Activated CD4-positive, alpha-beta T cell treated with anti-CD3 and anti-CD28 coated beads for 36 hours (primary cell): Measurements from ENCODE around the gene THADA. TPM values are rescaled to one million over a fixed set of nuclear protein-coding genes. Genes with fewer than 3 reads are reported as not detected.

Source experiments
- ATAC-seq: fragments of 200-7000 bp; cut with Tn5 transposase; one replicate; pipeline ENCODE4 v1.10.0; 2021; ENCODE audit warnings: mild to moderate bottlenecking, moderate library complexity
- CTCF ChIA-PET: fragments of 350-600 bp; sonication (Branson Sonifier 250); formaldehyde crosslinking; loops from one replicate; lab custom pipeline; 2021; ENCODE audit warnings: antibody characterized with exemption; lab: Charles Lee
- POLR2A ChIA-PET: fragments of 350-600 bp; sonication (Branson Sonifier 250); formaldehyde crosslinking; loops from one replicate; lab custom pipeline; 2021; ENCODE audit warnings: antibody characterized with exemption, inconsistent platforms; lab: Charles Lee
- DNase-seq: peaks from one replicate; pipeline ENCODE4 v3.0.0-alpha.2; 2020
- H3K27ac Mint-ChIP-seq: one replicate; pipeline ENCODE4 v1.8.0; 2021; ENCODE audit warnings: mixed read lengths
- H3K27me3 Mint-ChIP-seq: one replicate; pipeline ENCODE4 v1.8.0; 2021; ENCODE audit warnings: mixed read lengths
- H3K36me3 Mint-ChIP-seq: one replicate; pipeline ENCODE4 v1.8.0; 2021; ENCODE audit warnings: low read depth, mixed read lengths
- H3K4me1 Mint-ChIP-seq: one replicate; pipeline ENCODE4 v1.8.0; 2021; ENCODE audit warnings: mixed read lengths
- H3K4me3 Mint-ChIP-seq: one replicate; pipeline ENCODE4 v1.8.0; 2021; ENCODE audit warnings: mild to moderate bottlenecking, moderate library complexity, mixed read lengths
- H3K9me3 Mint-ChIP-seq: one replicate; pipeline ENCODE4 v1.8.0; 2021; ENCODE audit warnings: low read depth, mixed read lengths
- intact Hi-C, 2 experiments: fragments of 100-400 bp; cut with DNase I in 1 of 2; cut with micrococcal nuclease in 1 of 2; formaldehyde crosslinking; loops; one replicate each; pipeline versions ENCODE4 v1.14.2 to v1.15.1; 2022 to 2024; cut with DNase I, micrococcal nuclease
- total RNA-seq, 2 experiments: library from RNA; stranded (reverse); gene quantifications; one replicate each; pipeline ENCODE4 v1.2.3, GENCODE V29; 2021

Gene THADA
- total RNA-seq, 2 experiments from 2014 or later: 32.5 to 36.6 TPM

DNA sequence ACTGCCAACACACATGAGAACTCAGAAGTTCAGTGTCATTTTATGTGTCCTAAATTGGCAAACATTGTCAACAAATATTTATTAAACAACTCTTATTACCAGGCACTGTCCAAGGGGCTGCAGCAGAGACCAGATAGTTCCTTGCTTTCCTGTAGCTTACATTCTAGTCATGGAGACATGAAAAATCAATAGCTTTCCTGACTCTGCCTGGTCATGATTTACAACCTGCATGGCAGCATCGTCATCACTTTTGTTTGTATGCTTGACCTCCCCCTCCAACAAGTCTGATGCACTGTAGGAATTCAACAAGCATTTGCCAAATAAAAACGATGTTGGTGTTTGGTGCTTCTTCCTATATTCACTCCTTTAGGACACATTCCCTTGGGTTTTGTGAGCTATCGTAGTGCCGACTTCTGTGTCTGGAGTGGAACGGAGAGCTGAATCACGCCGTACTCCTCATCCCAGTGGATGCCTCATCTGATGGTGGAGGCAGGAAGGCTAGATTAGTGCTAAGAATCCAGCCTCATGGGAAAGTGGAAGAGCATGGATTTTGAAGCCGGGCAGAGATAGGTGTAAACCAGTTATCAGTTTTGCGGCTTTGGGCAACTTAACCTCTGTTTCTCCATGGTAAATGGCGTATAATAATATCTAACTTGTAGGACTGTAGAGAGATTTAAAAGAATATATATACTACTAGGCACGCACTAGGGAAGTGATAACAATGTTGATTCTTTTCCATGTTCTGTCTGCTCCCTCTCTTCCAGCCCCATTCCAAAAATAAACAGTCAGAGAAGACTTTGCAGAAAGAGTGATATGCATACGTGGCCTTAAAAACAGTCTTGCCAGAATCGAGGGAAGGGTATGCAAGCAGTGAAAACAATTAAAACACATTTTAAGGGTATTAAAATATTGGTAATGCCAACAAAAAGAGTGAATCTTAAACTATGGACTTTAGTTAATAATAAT, 249.0 kb downstream of the THADA start:
- DNase-seq (no peak), ATAC-seq (no peak)
- Mint-ChIP-seq H3K36me3 (peaks cover 9% of the 10 kb centered on the region), H3K27ac (no peak overlapping the region), H3K9me3 (no peaks in the 10 kb centered on the region), H3K4me3 (no peak overlapping the region), H3K27me3 (no peaks in the 10 kb centered on the region), H3K4me1 (no peaks in the 10 kb centered on the region)
- ChIA-PET CTCF (interaction anchor here (0.6 to 1.0 kb wide), 2 partner anchors 27 to 137 kb away, joined by 3 read pairs; no protein-coding TSS in a partner anchor), POLR2A (no interaction called here)
- intact Hi-C loops: no loop called here

GRCh38 chr2:43345872-43346271, 250.0 kb downstream of the THADA start:
- Mint-ChIP-seq H3K27ac (no peak overlapping the region), H3K27me3 (no peaks in the 10 kb centered on the region), H3K4me3 (no peak overlapping the region), H3K9me3 (no peaks in the 10 kb centered on the region), H3K4me1 (no peaks in the 10 kb centered on the region), H3K36me3 (peaks cover 5% of the 10 kb centered on the region)
- DNase-seq (no peak), ATAC-seq (no peak)
- ChIA-PET POLR2A (no interaction called here), CTCF (interaction anchor here (0.6 kb wide), 1 partner anchor 26 kb away, joined by 3 read pairs; no protein-coding TSS in a partner anchor)
- intact Hi-C loops: no loop called here

- DNase-seq (no peak), ATAC-seq (no peak)
- Mint-ChIP-seq H3K36me3 (peaks cover 5% of the 10 kb centered on the region), H3K4me1 (no peaks in the 10 kb centered on the region), H3K27ac (no peak overlapping the region), H3K27me3 (no peaks in the 10 kb centered on the region), H3K4me3 (no peak overlapping the region), H3K9me3 (no peaks in the 10 kb centered on the region)
- POLR2A ChIA-PET: no interaction called here
- intact Hi-C loops: no loop called here
- CTCF ChIA-PET: no interaction called here
Observed at GRCh38 chr2:43345391-43345813, 250.4 kb downstream of the THADA start.

DNA sequence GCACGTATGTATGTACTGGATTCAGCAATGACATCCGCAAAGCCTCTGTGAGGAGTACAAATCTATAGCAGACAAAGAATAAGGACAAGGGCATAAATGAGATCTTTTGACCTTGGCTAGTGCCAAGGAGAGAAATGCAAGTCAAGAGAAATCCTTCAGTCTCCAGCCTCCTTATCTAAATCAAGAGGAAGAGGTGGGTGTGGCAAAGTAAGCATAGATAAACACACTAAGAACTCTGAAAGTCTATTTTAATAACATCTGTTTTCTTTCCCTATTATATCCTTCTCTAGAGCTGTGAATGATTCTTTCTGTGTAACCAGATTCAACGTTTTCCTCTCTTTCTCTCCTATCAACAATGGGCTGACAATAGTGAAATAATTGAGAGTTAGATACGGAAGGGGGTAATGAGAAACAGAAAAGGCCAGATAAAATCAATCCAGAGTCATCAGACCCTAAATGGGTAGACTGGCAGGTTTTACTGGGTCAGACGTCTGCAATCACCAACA, 250.9 kb downstream of the THADA start:
- Mint-ChIP-seq H3K4me1 (no peaks in the 10 kb centered on the region), H3K9me3 (no peaks in the 10 kb centered on the region), H3K4me3 (no peak overlapping the region), H3K27me3 (no peaks in the 10 kb centered on the region), H3K27ac (no peak overlapping the region), H3K36me3 (peaks cover 9% of the 10 kb centered on the region)
- ChIA-PET POLR2A (no interaction called here), CTCF (no interaction called here)
- intact Hi-C loops: no loop called here
- ATAC-seq (no peak), DNase-seq (no peak)

- POLR2A ChIA-PET: no interaction called here
- no peak overlapping the region for H3K4me3 Mint-ChIP-seq
- DNase-seq (no peak), ATAC-seq (no peak)
- CTCF ChIA-PET: no interaction called here
- intact Hi-C loops: no loop called here
- no peaks in the 10 kb centered on the region for H3K9me3 Mint-ChIP-seq
- H3K27me3 Mint-ChIP-seq: no peaks in the 10 kb centered on the region
- peaks cover 13% of the 10 kb centered on the region for H3K36me3 Mint-ChIP-seq
- H3K27ac Mint-ChIP-seq: no peak overlapping the region
- H3K4me1 Mint-ChIP-seq: no peaks in the 10 kb centered on the region
Observed at GRCh38 chr2:43343573-43344304, 252.1 kb downstream of the THADA start.

- CTCF ChIA-PET: interaction anchor here (0.6 to 1.5 kb wide), 3 partner anchors 12 to 1469 kb away, joined by 3 to 5 read pairs (median 4); no protein-coding TSS in a partner anchor
Observed at GRCh38 chr2:43341959-43342757, 253.7 kb downstream of the THADA start.

GRCh38 chr2:43340945-43341356, 254.9 kb downstream of the THADA start:
- Mint-ChIP-seq H3K27ac (no peak overlapping the region), H3K4me1 (no peaks in the 10 kb centered on the region), H3K4me3 (no peak overlapping the region), H3K9me3 (no peaks in the 10 kb centered on the region), H3K27me3 (no peaks in the 10 kb centered on the region), H3K36me3 (peaks cover 19% of the 10 kb centered on the region)
- no peak for ATAC-seq
- ChIA-PET CTCF (interaction anchor here (1.1 to 1.5 kb wide), 3 partner anchors 10 to 393 kb away, joined by 3 to 5 read pairs (median 4); no protein-coding TSS in a partner anchor), POLR2A (no interaction called here)
- intact Hi-C loops: no loop called here
- no peak for DNase-seq

More at GRCh38 chr2:43341959-43342757, 253.7 kb downstream of the THADA start:
- H3K27ac Mint-ChIP-seq: no peak overlapping the region
- no peaks in the 10 kb centered on the region for H3K9me3 Mint-ChIP-seq
- intact Hi-C loops: no loop called here
- POLR2A ChIA-PET: no interaction called here
- ATAC-seq: no peak
- H3K4me1 Mint-ChIP-seq: no peaks in the 10 kb centered on the region
- DNase-seq: no peak
- H3K27me3 Mint-ChIP-seq: no peaks in the 10 kb centered on the region
- no peak overlapping the region for H3K4me3 Mint-ChIP-seq
- peaks cover 19% of the 10 kb centered on the region for H3K36me3 Mint-ChIP-seq

DNA sequence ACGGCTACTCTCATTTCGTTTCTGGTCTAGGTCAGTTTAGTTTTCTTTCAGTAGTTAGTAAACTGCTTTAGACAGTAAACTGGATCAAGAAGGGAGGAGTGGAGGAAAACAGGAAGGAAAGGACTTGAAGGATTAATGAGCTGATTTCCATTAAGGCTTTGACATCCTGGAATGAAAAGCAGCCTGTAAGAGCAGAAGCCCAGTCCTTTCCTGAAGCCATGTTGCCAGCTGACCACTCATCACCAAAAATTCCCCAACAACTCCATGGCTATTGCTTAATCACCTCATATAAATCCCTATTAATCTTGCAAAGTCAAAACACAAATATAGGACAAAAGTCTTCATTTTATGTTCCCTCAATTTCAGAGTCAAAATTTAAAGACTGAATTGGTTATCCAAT, 255.8 kb downstream of the THADA start:
- Mint-ChIP-seq H3K4me3 (no peak overlapping the region), H3K27me3 (no peaks in the 10 kb centered on the region), H3K4me1 (no peaks in the 10 kb centered on the region), H3K36me3 (peaks cover 19% of the 10 kb centered on the region), H3K27ac (no peak overlapping the region), H3K9me3 (no peaks in the 10 kb centered on the region)
- ATAC-seq: no peak
- intact Hi-C loops: no loop called here
- ChIA-PET POLR2A (interaction anchor here (0.7 kb wide), 1 partner anchor 14 kb away, joined by 3 read pairs; no protein-coding TSS in a partner anchor), CTCF (interaction anchor here (1.4 to 1.5 kb wide), 2 partner anchors 145 to 392 kb away, joined by 4 to 5 read pairs; no protein-coding TSS in a partner anchor)
- no peak for DNase-seq

DNA sequence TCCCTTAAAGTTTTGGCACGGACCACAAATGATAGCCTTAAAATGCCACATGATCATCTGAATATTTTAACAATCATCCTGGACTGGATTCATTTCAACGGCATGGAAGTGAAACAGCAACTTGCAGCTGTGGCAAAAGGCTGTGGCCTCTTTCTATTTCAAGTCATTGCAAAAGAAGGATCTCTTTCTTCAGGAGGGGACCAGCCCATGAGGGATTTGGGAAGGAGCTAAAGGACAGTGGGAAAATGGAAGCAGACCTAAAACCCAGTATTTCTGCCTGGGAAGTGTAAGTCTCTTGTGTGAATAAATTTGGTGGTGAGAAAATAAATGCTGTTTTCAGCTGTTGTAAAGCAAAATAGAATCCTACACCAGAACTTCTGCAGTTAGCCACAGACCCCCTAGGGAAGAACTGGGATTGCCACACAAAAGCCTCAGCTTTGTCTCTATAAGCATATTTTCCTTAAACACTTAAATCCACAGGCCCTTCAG, 262.1 kb downstream of the THADA start:
- H3K27me3 Mint-ChIP-seq: no peaks in the 10 kb centered on the region
- H3K4me3 Mint-ChIP-seq: no peak overlapping the region
- no peak for ATAC-seq
- POLR2A ChIA-PET: no interaction called here
- peaks cover 22% of the 10 kb centered on the region for H3K36me3 Mint-ChIP-seq
- H3K9me3 Mint-ChIP-seq: no peaks in the 10 kb centered on the region
- CTCF ChIA-PET: no interaction called here
- no peaks in the 10 kb centered on the region for H3K4me1 Mint-ChIP-seq
- DNase-seq: no peak
- intact Hi-C loops: no loop called here
- H3K27ac Mint-ChIP-seq: no peak overlapping the region

DNA sequence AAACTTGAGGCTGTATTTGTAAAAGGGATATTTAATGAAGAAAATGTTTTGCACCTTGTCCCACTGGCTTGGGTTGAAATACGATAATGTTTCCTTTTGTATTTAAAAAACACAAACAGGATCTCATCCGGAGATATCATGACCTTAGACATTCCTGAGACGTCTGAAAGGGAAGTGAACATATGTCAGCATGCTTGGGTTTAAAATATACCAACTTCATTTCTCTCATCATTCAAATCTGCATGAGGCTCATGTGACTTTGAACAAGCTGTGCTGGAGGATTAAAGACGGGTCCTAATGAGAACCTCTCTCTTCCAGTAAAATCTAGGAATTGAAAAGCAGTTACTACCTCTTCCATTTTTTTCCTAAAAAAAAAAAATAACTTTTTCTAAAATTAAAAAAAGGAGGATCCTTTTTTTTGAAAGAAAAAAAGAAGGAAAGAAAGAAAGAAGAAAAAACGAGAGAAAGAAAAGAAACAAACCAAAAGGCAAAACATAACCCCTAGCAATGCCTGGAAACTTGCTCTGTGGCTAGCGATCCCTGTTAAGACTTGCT, 262.7 kb downstream of the THADA start:
- intact Hi-C loops: no loop called here
- Mint-ChIP-seq H3K9me3 (no peaks in the 10 kb centered on the region), H3K36me3 (peaks cover 19% of the 10 kb centered on the region), H3K4me1 (no peaks in the 10 kb centered on the region), H3K27me3 (no peaks in the 10 kb centered on the region), H3K4me3 (no peak overlapping the region), H3K27ac (no peak overlapping the region)
- ChIA-PET POLR2A (no interaction called here), CTCF (no interaction called here)
- ATAC-seq (no peak), DNase-seq (no peak)
